Gastroesophageal sphincter (tissue), 3 donors: Measurements from ENCODE around the gene CTIF.

ENCODE experiments used
- EP300 ChIP-seq: sonication (generic); formaldehyde crosslinking; IDR thresholded peaks from one replicate; pipeline ENCODE4 v1.6.1; 2017; ENCODE audit warnings: antibody characterized with exemption, mild to moderate bottlenecking
- TF ChIP-seq, protein P1 (sequence below), 4 experiments: fragments of 200-600 bp in 2 of 4; fragments of 450-650 bp in 2 of 4; sonication (generic) in 1 of 4; IDR thresholded peaks; one replicate each; pipeline ENCODE4 v1.5.1; 2017 to 2019; ENCODE audit warnings: antibody characterized with exemption in 4 of 4, mild to moderate bottlenecking in 2 of 4, moderate library complexity in 2 of 4

DNA sequence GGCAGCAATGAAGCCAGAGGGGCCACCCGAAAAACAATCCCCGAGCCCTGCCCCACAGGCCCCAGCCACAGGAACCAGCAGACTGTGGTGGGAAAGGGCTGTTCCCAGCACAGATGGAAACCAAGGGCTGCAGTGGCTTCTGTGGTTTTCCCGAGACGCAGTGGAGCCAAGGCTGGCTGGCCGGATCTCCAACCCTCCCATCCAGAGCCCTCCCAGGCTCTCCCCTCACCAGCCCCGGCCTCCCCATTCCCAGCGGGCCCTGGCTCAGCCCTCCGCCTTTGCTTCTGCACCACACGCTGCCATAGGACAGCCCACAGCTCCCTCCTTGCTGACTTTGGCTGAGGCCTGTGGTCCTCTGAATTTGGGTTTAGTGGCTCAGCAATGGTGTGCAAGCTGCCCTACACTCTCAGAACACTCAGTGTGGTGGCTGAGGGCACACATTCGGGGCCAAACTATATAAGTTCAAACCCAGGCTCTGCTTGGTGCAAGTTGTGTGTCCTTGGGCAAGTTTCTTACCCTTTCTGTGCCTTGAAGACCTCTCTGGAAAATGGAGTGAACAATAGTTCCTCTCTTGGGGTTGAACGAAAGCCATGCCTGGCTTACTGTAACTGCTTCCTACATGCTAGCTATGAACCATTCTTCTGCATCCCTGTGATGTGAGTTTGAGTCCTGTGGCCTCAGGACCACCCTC lies 211.8 kb downstream of the CTIF start:
- TF ChIP-seq, protein P1, sequence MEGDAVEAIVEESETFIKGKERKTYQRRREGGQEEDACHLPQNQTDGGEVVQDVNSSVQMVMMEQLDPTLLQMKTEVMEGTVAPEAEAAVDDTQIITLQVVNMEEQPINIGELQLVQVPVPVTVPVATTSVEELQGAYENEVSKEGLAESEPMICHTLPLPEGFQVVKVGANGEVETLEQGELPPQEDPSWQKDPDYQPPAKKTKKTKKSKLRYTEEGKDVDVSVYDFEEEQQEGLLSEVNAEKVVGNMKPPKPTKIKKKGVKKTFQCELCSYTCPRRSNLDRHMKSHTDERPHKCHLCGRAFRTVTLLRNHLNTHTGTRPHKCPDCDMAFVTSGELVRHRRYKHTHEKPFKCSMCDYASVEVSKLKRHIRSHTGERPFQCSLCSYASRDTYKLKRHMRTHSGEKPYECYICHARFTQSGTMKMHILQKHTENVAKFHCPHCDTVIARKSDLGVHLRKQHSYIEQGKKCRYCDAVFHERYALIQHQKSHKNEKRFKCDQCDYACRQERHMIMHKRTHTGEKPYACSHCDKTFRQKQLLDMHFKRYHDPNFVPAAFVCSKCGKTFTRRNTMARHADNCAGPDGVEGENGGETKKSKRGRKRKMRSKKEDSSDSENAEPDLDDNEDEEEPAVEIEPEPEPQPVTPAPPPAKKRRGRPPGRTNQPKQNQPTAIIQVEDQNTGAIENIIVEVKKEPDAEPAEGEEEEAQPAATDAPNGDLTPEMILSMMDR (IDR thresholded peaks at IDR 0.05), result no peak
- TF ChIP-seq EP300, result no peak
